ENCODE results near the gene PTPRN2. TPM values are rescaled to one million over a fixed set of nuclear protein-coding genes. Genes with fewer than 3 reads are reported as not detected.

PTPRN2 gene
- total and polyA plus RNA-seq, 2 of the 8 experiments (the other 6 are each of a cell fraction or from before 2014, with no cell fraction given) = 2.6 to 4.5 TPM

- Histone ChIP-seq H4K91ac (replicated peaks; ENCODE audit: insufficient read length, low read length) (no peak overlapping the region), H3K18ac (ENCODE audit: extremely low read depth, low read length) (no peak overlapping the region), H2BK12ac (ENCODE audit: low read depth, low read length) (no peak overlapping the region), H4K20me1 (replicated peaks in 1 of 2; ENCODE audit: control insufficient read depth in 1 of 2, insufficient read depth in 2 of 2, low read length in 2 of 2) (peaks cover 0 to 5% of the 10 kb centered on the region in 2 experiments), H2AK5ac (ENCODE audit: low read depth, low read length) (no peak overlapping the region), H3K56ac (replicated peaks; ENCODE audit: insufficient read length, low read depth, low read length) (no peak overlapping the region), H3K23me2 (ENCODE audit: low read depth, low read length) (no peaks in the 10 kb centered on the region), H3K4me2 (ENCODE audit: insufficient read depth in 1 of 2, low read depth in 2 of 2, low read length in 2 of 2) (no peak overlapping the region), H3K79me2 (ENCODE audit: control insufficient read depth in 1 of 2, insufficient read depth in 2 of 2, low read length in 2 of 2) (no peaks in the 10 kb centered on the region), H3K14ac (ENCODE audit: insufficient read length) (no peak overlapping the region), H3K27ac (ENCODE audit: low read depth, low read length) (no peak overlapping the region), H3K4me1 (replicated peaks in 1 of 4; ENCODE audit: control insufficient read depth in 3 of 4, insufficient read depth in 4 of 4, low read length in 3 of 4) (no peaks in the 10 kb centered on the region), H3K9me3 (ENCODE audit: insufficient read depth in 2 of 2, low read depth in 1 of 2, low read length in 1 of 2) (no peaks in the 10 kb centered on the region), H2BK5ac (ENCODE audit: low read depth, low read length) (no peak overlapping the region), H3K79me1 (ENCODE audit: low read depth, low read length) (no peaks in the 10 kb centered on the region), H3K27me3 (replicated peaks in 1 of 4; ENCODE audit: control insufficient read depth in 3 of 4, extremely low read depth in 1 of 4, insufficient read depth in 3 of 4, low read length in 3 of 4) (no peaks in the 10 kb centered on the region), H3K9ac (replicated peaks in 1 of 4; ENCODE audit: extremely low read depth in 1 of 4, low read depth in 3 of 4, low read length in 3 of 4) (no peak overlapping the region), H4K8ac (ENCODE audit: extremely low read depth, insufficient read depth, low read length) (no peak overlapping the region), H2BK20ac (ENCODE audit: low read length) (no peak overlapping the region), H2BK15ac (ENCODE audit: low read length) (no peak overlapping the region), H2AFZ (ENCODE audit: low read length) (no peak overlapping the region), H3K4ac (replicated peaks; ENCODE audit: insufficient read length, low read depth, low read length) (no peak overlapping the region), H3K36me3 (ENCODE audit: control insufficient read depth in 2 of 4, insufficient read depth in 4 of 4, low read length in 3 of 4) (no peaks in the 10 kb centered on the region), H3K4me3 (ENCODE audit: extremely low read depth in 1 of 4, insufficient read depth in 2 of 4, low read depth in 3 of 4, low read length in 4 of 4) (no peak overlapping the region), H2BK120ac (replicated peaks; ENCODE audit: low read depth, low read length) (no peak overlapping the region), H4K5ac (ENCODE audit: insufficient read length, low read depth, low read length) (no peak overlapping the region), H3K23ac (ENCODE audit: insufficient read length) (no peak overlapping the region)
- CTCF ChIA-PET (ENCODE audit: partially characterized antibody) = interaction anchor here (1.2 to 1.3 kb wide), 2 partner anchors 10 to 20 kb away, joined by 3 read pairs; no protein-coding TSS in a partner anchor
- FAIRE-seq (no peak), DNase-seq (ENCODE audit: low read depth in 1 of 2, low spot score in 2 of 2) (no peak)
- 94% methylated on average over 26 of the region's 28 CpGs; no CpG with 5 or more reads in 1 of the 2 experiments for WGBS, 2 experiments (ENCODE audit: extremely low coverage in 1 of 2, insufficient coverage in 1 of 2, insufficient read length in 1 of 2, insufficient replicate concordance in 2 of 2, low coverage in 1 of 2, low lambda C conversion rate in 2 of 2, missing lambda C conversion rate in 1 of 2)
- POLR2A ChIA-PET (ENCODE audit: partially characterized antibody) = no interaction called here
- TF ChIP-seq TEAD4 (IDR thresholded peaks at IDR 0.05; ENCODE audit: low read depth, low read length) = no peak
- no peak for TF ChIP-seq CTBP2 (IDR thresholded peaks at IDR 0.05; ENCODE audit: borderline replicate concordance, insufficient read depth, insufficient read length, low read length)
- TF ChIP-seq BCL11A (IDR thresholded peaks at IDR 0.05; ENCODE audit: low read depth in 2 of 2, low read length in 2 of 2) = no peak
- no peak for TF ChIP-seq FOSL1 (IDR thresholded peaks at IDR 0.05; ENCODE audit: insufficient read depth, low read depth, low read length)
- no peak for TF ChIP-seq RNF2 (IDR thresholded peaks at IDR 0.05; ENCODE audit: borderline replicate concordance, low read depth, low read length, missing control alignments, poor library complexity, severe bottlenecking)
These were observed 965.0 kb downstream of the PTPRN2 start for GRCh38 chr7:157622408-157623205.

All from H1 (cell line).